Effector CD4-positive, alpha-beta T cell (primary cell): Measurements from ENCODE around the gene MAP1B.

Experiments
- DNase-seq: peaks from one replicate; pipeline ENCODE4 v3.0.0-alpha.2; 2020

Gene MAP1B

DNA sequence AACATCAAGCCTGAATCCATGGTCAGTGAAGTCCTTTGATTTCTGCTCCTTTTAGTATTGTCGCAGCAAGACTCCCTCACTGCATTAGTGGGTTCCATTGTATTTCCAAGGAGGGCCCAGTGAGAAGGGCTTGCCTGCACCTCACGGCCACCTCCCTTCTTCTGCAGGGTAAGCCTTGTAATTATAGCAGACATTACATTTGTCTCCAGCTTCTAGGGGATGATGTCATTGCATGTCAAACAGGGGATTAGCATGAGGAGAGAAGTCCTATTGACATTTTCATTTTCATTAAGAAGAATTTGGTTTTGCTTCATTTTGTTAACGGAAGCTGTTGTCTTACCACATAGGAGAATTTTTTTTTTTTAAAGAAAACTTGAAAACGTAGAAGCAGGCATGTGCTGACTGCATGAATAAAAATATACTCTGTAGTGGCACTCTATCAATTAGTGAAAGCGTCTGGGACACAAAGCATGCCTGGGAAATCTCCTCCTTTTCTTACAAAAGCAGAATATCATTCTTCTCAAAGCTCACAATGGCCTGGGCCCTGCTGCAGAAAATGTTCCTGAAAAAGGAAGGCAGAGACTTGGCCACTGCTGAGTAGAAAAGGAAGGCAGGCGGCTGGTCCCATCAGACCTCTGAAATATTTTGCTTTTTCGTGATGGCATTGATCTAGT, 27.1 kb downstream of the MAP1B start:
- DNase-seq: no peak

DNA sequence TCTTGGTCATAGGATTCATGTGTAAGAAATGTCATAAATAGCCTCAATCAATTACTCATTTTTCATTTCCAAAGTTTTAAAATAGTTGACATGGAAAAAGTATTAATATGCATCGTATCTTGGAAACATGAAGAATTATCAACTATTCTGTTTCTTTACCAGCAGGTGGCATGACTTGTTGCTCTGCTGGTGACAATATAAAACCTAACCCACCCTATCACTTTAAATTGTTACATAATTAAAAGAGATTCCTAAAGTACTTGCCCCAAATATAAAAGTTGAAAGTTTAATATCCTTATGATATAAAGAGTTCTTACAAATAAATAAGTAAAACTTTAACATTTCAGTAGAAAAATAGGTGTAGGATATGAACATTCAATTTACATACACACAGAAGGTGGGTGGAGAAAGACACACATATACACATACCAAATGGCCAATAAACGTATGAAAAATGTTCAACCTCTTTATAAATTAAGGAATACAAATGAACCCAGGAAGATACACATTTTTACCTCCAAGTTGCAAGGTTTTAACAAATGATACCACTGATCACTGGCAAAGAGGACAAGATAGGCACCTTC, 30.6 kb downstream of the MAP1B start:
- no peak for DNase-seq

DNA sequence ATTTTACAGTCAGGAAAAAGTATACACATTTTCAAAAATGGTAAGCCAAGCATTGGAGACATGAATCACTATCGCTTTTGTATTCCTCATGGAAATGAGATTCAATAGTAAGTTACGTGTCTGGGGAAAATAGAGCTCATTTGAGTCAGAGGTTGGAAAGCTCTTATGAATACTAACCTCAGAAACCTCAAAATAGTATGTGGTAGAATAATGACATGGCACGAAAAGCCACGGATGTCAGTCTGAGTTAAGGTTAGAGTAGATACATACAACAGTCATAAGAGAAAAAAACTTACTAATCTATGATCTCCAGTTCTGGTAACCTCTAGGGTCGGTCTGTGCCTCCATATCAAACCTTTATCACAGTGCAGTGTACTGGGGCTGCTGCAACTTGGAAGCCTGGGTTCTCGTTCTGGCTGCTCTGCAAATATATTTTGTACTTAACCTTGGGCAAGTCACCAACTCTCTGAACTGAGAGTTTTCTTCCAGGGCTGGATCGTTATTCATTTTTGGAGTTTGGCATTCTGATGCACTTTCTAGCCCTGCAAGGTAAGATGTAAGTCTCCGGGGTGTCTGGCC, 31.8 kb downstream of the MAP1B start:
- no peak for DNase-seq

DNA sequence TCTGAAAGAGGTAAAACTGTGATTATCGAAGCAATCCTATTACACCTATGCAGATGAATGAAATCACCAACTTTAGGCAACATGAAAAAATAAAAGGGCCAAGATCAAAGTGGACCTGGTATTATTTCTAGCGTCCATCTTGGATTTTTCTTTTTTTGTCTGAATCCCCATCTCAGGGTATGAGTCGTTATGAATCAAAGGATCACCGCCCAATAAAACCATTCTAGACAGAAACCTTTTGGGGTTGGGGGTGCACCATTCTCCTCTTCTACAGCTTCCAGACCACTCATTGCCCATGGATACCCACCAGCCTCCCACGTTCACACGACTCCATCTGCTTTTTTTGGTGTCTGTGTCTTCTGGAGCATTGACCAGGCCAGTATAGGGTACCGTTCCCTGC, 33.4 kb downstream of the MAP1B start:
- no peak for DNase-seq

DNA sequence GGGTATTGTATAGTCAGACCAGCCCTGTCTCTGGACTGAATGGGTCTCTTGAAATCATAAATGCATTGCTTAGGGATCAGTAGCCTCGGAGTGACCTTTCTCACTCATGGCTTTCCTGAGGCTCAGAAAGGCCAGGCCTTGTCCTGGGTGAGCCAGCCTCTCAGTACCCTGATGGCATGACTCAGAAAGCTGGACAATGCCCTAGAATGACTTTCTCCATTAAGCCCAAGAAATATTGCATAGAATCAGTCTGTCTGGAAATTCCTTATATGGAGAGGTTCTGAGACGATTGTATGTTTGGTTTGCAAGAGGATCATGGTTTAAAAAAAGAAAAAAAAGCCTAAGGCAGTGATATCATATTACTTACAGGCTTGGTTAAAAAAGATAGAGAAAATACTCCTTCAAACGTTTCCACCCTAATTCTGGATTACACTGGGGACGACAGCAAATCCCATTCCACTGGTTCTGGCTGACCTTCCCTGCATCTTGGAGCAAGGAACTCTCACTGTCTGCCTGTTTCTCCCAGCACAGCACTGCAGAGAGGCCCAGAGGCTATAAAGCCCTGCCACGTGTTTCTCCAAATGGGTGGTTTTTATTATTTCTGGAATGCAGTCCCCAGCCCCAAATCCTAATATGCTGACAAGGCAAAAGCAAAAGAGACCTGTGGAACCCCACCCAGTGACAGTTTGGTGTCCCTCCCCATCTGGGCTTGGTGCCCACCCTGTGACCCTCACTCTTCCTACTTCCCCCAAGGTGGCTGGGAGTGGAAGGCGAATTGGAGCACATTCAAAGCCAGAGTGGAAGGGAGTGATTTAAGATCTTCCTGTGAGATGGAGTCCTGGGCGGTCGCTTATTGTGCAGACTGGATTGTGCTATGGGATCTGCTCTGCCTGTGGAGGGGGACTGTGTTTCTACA, 34.4 kb downstream of the MAP1B start:
- no peak for DNase-seq

DNA sequence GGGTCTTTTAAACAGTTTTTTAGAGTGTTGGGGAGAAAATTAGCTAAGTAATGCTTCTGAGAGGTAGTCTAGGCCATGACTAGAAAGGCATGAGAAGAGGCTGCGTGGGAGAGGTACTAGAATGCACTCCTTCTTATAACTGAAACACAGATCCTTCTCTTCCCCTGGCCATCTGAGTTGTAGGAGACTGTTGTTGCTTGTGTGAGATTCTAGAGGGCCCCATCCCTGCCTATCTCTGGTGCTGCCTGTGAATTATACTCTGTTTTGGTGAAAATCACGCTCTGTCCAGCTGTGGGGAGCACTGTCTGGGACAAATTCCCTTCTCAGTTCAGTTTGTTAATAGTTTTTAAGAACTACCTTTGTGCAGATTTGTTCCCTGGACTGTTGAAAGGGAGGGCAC, 37.5 kb downstream of the MAP1B start:
- no peak for DNase-seq

DNA sequence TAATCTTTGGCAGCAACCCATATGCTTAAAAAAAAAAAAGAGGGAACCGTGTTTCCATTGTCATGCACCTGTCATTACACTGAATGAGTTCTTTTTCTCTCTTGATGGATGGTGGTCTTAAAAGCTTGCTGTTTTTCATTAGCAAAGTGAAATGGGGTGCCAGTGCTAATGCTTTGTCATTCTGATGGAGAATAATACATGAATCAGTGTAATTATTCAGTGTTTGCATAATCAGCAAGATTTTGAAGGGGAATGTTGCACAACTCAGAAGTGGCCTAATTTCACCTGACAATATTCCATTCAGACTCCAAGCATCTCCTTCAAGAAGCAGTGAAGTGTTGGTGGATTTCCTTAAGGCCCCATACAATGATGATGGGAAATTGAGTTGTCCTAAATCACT, 38.1 kb downstream of the MAP1B start:
- DNase-seq: no peak

DNA sequence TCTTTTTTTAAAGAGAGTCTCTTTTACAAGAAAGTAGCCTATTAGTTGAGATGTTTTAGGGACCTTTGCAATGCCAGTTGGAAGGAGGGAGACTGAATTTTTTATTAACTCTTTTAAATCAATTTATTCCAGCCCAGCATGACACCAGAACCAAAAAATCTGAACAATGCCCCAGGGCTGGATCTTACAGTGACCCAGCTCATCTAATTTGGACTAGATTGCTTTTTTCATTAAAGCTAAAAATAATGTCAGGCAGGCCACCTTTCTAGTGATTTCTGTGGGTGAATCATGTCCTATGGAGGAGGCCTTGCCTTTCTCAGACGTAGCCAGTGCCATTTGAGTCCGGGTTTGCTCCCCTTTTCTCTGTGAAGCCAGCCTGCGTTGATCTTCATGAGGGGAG, 38.8 kb downstream of the MAP1B start:
- no peak for DNase-seq

DNA sequence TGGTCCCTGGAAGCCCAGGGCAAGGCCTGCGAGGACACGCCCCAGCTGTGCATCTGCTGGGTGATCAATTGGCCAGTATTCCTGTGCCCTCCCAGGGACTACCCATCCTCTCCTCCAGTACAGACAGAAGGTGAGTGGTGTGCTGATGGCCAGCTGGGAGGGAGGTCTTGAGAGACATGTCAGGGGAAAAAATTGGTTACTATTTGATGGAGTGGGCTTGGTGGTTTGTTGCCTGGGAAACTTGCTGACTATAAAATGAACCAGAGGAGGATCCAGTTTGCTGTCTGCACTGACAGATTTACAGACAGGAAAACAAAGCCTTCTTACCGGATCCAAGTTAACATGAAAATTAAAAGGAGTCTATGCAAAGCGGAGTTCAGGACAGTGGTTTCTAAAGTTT, 40.3 kb downstream of the MAP1B start:
- DNase-seq: no peak

DNA sequence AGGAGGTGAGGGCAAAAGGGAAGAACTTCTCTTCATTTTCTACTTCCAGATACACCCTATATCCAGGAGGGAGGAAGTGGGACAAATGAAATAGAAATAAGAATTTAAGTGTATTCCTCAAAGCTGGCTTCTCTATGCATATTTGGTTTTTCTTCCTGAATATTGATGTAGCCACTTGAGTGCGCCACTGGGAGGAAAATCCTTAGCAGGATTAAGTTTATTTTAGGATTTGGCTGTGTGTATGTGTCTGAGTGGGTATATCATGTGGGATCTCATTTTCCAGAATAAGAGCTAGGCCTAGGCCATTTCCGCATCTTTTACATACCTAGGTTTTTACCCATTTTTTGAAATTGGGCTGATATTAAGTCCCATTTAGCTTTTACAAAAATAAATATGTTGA, 42.5 kb downstream of the MAP1B start:
- no peak for DNase-seq

DNA sequence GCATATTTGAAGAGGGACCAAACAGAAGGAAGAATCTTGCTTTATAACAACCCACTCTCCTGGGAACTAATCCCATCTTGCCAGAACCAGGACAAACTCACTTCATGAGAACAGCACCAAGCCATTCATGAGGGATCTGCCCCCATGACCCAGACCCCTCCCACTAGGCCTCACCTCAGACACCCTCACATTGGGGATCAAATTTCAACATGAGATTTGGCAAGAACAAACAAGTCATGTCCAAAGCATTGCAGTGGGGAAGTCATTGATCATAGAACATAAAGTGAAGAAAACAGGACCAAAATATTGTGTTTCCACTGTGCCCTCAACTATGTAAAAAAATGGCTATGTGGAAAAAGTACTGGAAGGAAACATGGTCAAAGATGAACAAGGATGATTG, 43.9 kb downstream of the MAP1B start:
- no peak for DNase-seq

DNA sequence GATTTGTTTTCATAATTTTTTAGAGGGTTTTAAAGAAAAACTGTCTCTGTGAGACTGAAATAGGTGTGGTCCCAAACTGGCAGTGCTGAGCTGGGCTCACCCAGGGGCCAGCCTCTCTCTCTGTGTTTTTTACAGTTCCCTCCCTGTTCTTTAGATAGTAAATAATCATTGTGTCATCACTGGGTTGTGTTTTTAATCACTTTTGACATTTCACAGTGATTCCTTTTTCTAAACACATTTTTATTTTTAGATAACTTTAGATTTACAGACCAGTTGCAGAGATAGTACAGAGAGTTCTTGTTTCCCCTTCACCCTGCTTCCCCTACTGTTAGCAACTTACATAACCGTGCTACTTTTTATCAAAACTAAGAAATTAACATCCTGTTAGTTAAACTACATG, 44.4 kb downstream of the MAP1B start:
- no peak for DNase-seq

DNA sequence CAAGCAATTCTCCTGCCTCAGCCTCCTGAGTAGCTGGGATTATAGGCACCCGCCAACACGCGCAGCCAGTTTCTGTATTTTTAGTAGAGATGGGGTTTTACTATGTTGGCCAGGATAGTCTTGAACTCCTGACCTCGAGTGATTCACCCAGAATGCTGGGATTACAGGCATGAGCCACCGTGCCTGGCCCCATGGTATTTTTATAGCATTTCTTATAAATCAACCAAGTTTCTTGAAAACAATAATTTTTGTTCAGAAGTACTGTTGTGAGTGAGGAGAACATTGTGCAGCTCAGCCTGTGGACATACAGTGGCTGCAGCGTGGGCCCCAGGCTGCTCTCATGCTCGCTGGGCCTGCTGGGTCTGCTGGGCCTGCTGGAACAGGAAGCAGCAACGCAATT, 45.3 kb downstream of the MAP1B start:
- no peak for DNase-seq

DNA sequence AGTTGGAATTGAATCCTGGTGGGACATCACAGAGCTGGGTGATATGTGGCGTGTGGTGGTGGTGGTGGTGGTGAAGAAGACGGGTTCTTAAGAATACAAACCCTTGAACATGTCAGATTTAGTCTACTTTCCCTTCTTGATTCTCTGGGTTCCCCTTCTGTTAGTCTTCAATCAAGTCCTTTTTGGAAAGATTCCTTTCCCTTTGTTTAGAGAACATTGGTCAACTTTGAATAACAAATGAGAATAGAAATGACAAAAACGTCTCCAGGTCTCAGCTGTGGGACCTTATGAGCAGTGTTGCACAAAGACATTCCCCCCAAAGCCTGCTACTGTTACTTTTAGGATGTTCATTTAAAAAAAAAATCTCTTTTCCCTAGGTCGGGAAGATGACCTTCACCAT, 46.3 kb downstream of the MAP1B start:
- no peak for DNase-seq

DNA sequence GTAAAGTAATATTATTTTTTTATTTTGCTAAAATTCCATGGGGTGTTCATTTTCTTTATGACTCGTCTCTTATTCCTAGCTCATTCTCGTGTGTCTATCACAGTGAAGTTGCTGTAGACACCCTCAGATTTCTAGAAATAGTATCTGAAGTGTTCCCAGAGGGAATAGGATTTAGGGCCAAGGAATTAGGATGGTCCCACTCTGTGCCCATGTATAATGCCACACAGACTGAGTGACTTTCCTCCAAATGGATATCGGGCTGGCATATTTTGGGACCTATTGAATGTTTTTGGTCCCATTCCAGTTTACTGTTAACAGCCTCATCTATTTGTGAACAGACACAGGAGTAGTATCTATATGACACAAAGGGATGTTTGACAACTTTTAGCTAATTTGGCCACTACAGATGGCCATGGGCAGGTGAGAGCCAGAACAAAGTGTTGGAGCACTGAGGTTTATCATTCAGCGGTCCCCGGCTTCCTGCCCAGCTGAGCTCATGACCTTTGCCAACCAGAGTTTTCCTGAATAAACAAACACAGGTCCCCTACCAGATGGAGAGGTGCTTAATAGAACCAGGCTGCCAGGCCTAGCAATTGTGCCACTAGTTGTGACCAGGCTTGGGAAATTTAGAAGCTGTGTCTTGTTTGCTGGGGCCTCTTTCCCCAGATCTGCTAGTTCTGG, 46.9 kb downstream of the MAP1B start:
- DNase-seq: no peak

DNA sequence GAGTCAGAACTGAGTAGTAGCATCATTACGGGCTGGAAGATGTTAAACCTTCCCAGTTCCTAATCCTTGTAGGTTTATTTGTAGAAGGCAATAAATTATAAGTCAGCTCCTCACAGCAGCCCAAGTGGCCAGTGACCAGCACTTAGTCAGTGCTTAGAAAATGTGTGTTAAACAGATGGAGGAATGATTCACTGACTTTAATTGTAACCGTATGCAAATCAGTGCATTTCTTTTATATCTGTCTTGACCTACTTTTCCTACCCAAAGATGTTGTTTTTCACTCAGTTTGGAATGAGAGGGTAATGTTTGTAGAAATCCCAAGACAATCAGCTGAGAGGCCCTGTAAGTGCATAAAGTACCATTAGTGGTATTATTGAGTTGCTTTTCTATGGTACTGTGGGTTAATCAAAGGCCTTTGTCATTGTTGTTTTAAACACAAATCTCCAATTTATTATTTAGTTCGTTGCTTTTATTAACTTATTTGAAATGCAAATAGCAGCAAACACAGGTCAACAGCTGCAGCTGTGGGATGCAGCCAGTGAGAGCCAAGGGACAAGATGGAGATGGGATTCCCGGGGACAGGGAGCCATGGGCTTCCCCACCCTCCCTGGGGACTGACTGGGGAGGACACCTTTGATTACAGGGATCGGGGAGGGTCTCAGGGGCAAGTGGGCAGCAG, 49.8 kb downstream of the MAP1B start:
- DNase-seq: no peak

DNA sequence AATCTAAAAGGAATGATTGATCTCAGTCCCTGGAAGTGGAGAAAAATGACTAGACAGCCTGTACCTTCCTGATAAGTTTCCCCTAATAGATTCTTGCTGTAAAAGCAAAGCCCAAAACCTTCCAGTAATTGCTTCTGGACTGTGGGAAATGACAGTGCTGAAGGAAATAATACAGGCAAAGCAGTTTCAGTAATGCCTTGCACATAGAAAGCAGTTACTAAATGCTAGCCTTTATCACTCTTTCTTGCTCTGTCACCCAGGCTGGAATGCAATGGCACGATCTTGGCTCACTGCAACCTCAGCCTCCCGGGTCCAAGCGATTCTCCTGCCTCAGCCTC, 50.3 kb downstream of the MAP1B start:
- DNase-seq: no peak

DNA sequence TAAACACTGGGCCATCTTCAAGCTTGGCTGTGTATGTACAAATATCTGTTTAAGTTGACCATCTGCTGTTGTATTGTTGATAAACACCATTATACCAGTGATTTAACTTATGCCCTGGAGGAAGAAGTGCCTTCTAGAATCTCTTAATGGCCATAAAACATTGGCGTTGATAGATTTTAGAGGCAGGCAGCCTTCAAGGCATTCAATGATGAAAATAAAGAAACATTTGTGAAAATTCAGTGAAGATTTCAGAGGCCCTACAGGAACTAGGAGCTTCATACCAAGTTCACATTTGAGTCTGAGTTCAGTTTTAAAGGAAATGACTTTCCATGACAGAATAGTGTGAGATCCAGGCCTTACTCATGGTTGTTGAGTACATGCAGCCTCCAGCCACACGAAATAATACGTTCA, 52.2 kb downstream of the MAP1B start:
- no peak for DNase-seq

DNA sequence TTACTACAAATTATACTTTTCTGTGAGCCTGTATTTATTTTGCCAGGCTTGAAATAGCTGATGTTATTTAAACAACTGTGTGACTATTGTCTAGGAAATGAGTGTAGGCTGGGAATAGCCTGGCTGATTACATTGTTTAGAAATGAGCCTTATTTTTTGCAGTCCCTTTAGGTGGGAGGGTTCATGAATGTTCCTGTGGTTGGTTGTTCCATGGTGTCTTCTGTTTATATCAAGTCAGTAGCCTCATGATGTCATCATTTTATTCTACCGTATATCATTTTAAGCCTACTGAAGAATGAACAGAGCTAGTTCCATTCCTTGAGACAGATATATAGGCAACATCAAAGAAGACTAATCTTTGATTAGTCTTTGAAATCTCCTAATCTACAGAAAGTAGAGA, 53.1 kb downstream of the MAP1B start:
- no peak for DNase-seq

DNA sequence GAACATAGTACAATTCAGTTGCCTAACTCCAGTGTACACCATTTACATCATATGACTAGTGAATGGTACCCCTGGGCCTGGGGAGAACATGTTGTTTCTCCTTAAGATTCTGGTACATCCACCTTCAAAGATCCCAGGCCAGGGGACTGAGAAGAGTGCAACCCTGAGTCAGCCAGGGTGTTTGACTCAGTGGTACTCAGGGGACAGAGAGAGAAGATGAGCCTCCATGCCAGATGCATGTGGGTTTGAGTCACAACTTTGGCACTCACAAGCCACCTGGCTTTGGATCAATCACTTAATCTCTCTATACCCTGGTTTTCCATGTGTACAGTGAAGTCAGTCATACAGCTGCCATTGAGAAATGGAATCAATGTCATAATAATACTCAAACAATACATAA, 53.7 kb downstream of the MAP1B start:
- DNase-seq: no peak

DNA sequence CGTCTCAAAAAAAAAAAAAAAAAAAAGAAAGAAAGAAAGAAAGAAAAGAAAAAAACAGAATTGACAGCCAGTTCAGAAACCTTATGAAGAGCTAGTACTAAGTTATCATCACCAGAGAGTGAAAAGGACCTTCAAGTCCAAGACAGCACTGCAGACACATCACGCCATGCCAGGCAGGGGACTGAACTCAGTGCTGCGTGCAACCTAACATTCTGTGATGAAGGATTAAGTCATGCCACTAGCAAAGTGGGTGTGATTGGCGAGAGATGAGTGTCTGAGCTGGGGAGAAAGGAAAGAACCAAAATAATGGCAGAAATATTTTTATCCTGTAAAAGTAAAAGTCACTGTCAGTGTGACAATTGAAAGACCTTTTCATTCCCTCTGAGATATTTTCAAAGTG, 54.7 kb downstream of the MAP1B start:
- DNase-seq: no peak

DNA sequence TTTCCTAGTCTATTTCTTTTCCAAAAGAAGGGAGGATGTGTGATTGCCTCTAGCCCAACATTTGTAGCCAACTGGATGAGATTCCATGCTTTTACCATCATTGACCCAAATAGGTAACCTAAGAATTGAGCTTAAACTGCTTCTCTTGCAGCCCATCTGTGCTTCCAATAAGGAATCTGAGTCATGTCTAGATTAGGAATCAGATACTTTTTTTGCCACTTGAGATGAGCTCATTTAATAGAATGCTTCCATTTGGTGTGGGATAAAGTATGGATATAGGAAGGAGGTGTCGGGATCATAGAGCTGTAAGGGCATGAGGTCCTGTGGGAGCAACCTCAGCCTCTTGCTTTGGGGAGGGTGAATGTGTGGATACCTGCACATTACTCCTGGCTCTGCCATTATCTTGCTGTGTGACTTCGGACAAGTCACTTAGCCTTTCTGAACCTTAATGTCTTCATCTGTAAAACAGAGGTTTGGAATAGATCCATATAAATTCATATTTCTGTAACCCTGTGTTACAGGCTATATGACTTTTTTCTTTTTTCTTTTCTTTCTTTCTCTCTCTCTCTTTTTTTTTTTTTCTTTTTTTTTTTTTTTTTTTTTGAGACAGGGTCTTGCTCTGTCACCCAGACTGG, 56.2 kb downstream of the MAP1B start:
- DNase-seq: no peak
